Sigmoid colon (tissue), 7 donors: ENCODE measurements around the gene CCDC171. TPM values are rescaled to one million over a fixed set of nuclear protein-coding genes. Genes with fewer than 3 reads are reported as not detected.

Experiments used
- DNase-seq: peaks from one replicate; pipeline ENCODE4 v3.0.0-alpha.2; 2019
- H3K27ac ChIP-seq, 4 donors: fragments of 200-600 bp; sonication (generic); one replicate each; pipeline ENCODE4 v1.5.1; 2016 to 2019; ENCODE audit warnings: mild to moderate bottlenecking in 1 of 4
- H3K27me3 ChIP-seq, 3 donors: fragments of 200-600 bp; sonication (generic); one replicate each; pipeline ENCODE4 v1.5.1; 2019; ENCODE audit warnings: mild to moderate bottlenecking in 1 of 3
- H3K36me3 ChIP-seq, 4 donors: fragments of 200-600 bp; sonication (generic); one replicate each; pipeline ENCODE4 v1.5.1; 2016 to 2019
- H3K4me1 ChIP-seq, 4 donors: fragments of 200-600 bp; sonication (generic); one replicate each; pipeline ENCODE4 v1.5.1; 2017 to 2019
- H3K4me3 ChIP-seq, 4 donors: fragments of 200-600 bp; sonication (generic); one replicate each; pipeline ENCODE4 v1.5.1; 2017 to 2019; ENCODE audit warnings: mild to moderate bottlenecking in 2 of 4, moderate library complexity in 1 of 4
- H3K9me3 ChIP-seq, 4 donors: fragments of 200-600 bp in 3 of 4; sonication (generic) in 3 of 4; one replicate each; pipeline versions ENCODE4 v1.5.1 to v1.6.1; 2013 to 2019
- EP300 ChIP-seq, 4 donors: sonication (generic); formaldehyde crosslinking; IDR thresholded peaks; one replicate each; pipeline ENCODE4 v1.6.1; 2017; ENCODE audit warnings: antibody characterized with exemption in 4 of 4
- POLR2A ChIP-seq, 2 donors: fragments of 450-650 bp; IDR thresholded peaks; one replicate each; pipeline ENCODE4 v1.6.1; 2016; ENCODE audit warnings: antibody characterized with exemption in 2 of 2, mild to moderate bottlenecking in 2 of 2, moderate library complexity in 2 of 2
- POLR2AphosphoS5 ChIP-seq, 4 donors: sonication (generic); formaldehyde crosslinking; IDR thresholded peaks; one replicate each; pipeline ENCODE4 v1.6.1; 2017; ENCODE audit warnings: antibody characterized with exemption in 4 of 4
- WGBS, 2 donors: extraction: QIAGEN DNeasy Blood & Tissue Kit; methylation state at CpG; one replicate each; pipeline ENCODE4 v1.1.7; 2013; 5-methylcytosine and 5-hydroxymethylcytosine counted together
- intact Hi-C: fragments of 100-400 bp; cut with DNase I; formaldehyde crosslinking; loops from one replicate; pipeline ENCODE4 v1.15.1; 2023
- polyA plus RNA-seq, 3 donors: library from polyadenylated mRNA; stranded (reverse); fragments of 200-250 nt; gene quantifications; one replicate each; pipeline ENCODE4 v1.2.3, GENCODE V29; 2013
- total RNA-seq, 4 donors: library from RNA; depleted of rRNA; stranded (reverse); fragments of >200 nt; gene quantifications; one replicate each; pipeline ENCODE4 v1.1.0, GENCODE V29; 2016
- TF ChIP-seq, protein P1 (sequence below), 4 experiments: fragments of 450-650 bp in 3 of 4; fragments of 200-600 bp in 1 of 4; IDR thresholded peaks; one replicate each; pipeline ENCODE4 v1.5.1; 2016 to 2019; ENCODE audit warnings: antibody characterized with exemption in 4 of 4, mild to moderate bottlenecking in 3 of 4, moderate library complexity in 2 of 4
- donor health status: healthy with polysubstance abuse.
- donor health status: Bipolar disorder and iron deficiency.
- donor health status: healthy.

The CCDC171 gene
- total and polyA plus RNA-seq, 7 donors = 0.46 to 6.1 (median 2.9) TPM

DNA sequence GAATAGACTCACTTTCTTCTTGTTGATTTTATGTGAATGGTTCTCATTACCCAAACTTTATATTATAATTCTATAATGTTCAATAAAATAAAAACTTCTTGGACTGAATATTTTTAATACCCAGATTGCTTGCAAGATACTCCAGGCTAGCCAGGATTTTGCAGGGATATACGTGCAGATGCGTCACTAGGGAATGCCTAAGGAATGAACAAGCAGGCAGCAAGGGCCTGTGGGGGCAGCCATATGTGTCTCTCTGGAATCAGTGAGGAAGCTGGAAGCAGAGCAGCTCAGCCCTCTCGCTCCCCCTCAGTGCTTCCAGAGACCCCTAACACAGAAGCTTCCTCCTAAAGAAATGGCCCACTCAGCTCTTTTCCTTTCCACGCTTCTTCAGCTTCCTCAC is 457.4 kb downstream of the CCDC171 start:
- DNase-seq = no peak
- H3K4me1 ChIP-seq = no peaks in the 10 kb centered on the region
- no peaks in the 10 kb centered on the region for H3K9me3 ChIP-seq
- WGBS, 2 donors = 93 to 95% methylated on average over 4 of the region's 4 CpGs
- intact Hi-C loops = no loop called here
- no peaks in the 10 kb centered on the region for H3K27me3 ChIP-seq
- no peak for TF ChIP-seq POLR2A (IDR thresholded peaks at IDR 0.05)
- TF ChIP-seq, protein P1, sequence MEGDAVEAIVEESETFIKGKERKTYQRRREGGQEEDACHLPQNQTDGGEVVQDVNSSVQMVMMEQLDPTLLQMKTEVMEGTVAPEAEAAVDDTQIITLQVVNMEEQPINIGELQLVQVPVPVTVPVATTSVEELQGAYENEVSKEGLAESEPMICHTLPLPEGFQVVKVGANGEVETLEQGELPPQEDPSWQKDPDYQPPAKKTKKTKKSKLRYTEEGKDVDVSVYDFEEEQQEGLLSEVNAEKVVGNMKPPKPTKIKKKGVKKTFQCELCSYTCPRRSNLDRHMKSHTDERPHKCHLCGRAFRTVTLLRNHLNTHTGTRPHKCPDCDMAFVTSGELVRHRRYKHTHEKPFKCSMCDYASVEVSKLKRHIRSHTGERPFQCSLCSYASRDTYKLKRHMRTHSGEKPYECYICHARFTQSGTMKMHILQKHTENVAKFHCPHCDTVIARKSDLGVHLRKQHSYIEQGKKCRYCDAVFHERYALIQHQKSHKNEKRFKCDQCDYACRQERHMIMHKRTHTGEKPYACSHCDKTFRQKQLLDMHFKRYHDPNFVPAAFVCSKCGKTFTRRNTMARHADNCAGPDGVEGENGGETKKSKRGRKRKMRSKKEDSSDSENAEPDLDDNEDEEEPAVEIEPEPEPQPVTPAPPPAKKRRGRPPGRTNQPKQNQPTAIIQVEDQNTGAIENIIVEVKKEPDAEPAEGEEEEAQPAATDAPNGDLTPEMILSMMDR (IDR thresholded peaks at IDR 0.05) = no peak
- no peak for TF ChIP-seq EP300 (IDR thresholded peaks at IDR 0.05)
- TF ChIP-seq POLR2AphosphoS5 (IDR thresholded peaks at IDR 0.05) = no peak
- H3K36me3 ChIP-seq = no peaks in the 10 kb centered on the region
- no peak overlapping the region for H3K4me3 ChIP-seq
- H3K27ac ChIP-seq = no peak overlapping the region

DNA sequence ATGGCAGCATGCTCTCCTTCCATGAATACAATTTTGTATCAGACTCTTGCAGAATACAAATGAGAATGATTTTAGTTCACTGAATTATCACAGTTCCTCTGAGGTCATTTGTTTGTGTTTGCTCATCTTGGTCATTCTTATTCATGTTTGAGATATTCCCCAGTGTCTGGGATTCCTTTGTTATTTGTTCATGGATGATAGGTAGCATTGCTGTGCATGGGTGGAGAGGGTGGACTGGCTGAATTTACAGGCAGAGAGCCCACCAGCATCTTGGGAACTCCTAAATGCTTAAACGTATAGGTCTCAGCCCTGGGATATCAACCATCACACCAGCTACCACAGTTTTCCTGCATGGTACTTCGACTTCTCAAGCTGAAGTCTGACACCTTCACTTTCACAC is 459.8 kb downstream of the CCDC171 start:
- TF ChIP-seq EP300 (IDR thresholded peaks at IDR 0.05) (no peak), POLR2AphosphoS5 (IDR thresholded peaks at IDR 0.05) (no peak)
- TF ChIP-seq, protein P1 (IDR thresholded peaks at IDR 0.05) = no peak
- no peaks in the 10 kb centered on the region for H3K4me1 ChIP-seq
- H3K4me3 ChIP-seq = no peak overlapping the region
- no peaks in the 10 kb centered on the region for H3K36me3 ChIP-seq
- no peak for DNase-seq
- intact Hi-C loops = no loop called here
- peaks cover 0 to 2% (median under 1%) of the 10 kb centered on the region in 4 donors for H3K9me3 ChIP-seq
- H3K27me3 ChIP-seq = no peaks in the 10 kb centered on the region
- 66 to 82% methylated on average over 2 of the region's 2 CpGs for WGBS, 2 donors
- no peak overlapping the region for H3K27ac ChIP-seq

DNA sequence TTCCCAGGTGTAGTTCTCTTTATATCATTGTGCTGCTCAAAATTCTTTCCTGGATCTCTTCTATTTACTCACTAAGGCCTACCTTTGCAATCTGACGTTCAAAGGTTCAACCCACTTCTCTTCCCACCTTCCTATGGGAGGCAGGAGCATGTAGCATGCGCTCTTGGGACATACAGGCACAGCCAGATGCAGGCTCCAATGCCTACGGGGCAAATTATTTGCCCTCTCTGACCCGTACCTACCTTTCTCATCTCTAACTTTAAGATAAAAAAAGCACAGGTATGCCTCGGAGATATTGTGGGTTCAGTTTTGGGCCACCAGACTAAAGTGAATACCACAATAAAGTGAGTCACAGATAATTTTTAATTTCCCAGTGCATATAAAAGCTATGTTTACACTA is 460.5 kb downstream of the CCDC171 start:
- H3K9me3 ChIP-seq = peaks cover 0 to 9% (median 5%) of the 10 kb centered on the region in 4 donors
- no peak for DNase-seq
- TF ChIP-seq, protein P1 (IDR thresholded peaks at IDR 0.05) = no peak
- TF ChIP-seq EP300 (IDR thresholded peaks at IDR 0.05) (no peak), POLR2A (IDR thresholded peaks at IDR 0.05) (no peak), POLR2AphosphoS5 (IDR thresholded peaks at IDR 0.05) (no peak)
- no peak overlapping the region for H3K27ac ChIP-seq
- no peaks in the 10 kb centered on the region for H3K36me3 ChIP-seq
- 80 to 87% methylated on average over 5 of the region's 5 CpGs for WGBS, 2 donors
- intact Hi-C loops = no loop called here
- H3K27me3 ChIP-seq = no peaks in the 10 kb centered on the region
- H3K4me1 ChIP-seq = no peaks in the 10 kb centered on the region
- H3K4me3 ChIP-seq = no peak overlapping the region

DNA sequence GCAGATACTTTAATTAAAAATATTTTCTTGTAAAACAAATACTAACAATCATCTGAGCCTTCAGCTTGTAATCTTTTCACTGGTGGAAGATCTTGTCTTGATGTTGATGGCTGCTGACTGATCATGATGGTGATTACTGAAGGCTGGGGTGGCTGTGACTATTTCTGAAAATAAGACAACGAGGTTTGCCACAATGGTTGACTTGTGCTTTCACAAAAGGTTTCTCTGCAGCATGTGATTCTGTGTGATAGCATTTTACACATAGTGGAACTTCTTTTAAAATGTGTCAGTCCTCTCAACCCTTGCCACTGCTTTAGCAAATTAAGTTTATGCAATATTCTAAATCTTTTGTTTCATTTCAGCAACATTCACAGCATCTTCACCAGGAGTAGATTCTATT is 461.0 kb downstream of the CCDC171 start:
- intact Hi-C loops = no loop called here
- Histone ChIP-seq H3K27ac (no peak overlapping the region), H3K4me3 (no peak overlapping the region), H3K9me3 (peaks cover 0 to 9% (median 5%) of the 10 kb centered on the region in 4 donors), H3K27me3 (no peaks in the 10 kb centered on the region), H3K36me3 (no peaks in the 10 kb centered on the region), H3K4me1 (no peaks in the 10 kb centered on the region)
- TF ChIP-seq, protein P1 (IDR thresholded peaks at IDR 0.05) = no peak
- TF ChIP-seq EP300 (IDR thresholded peaks at IDR 0.05) (no peak), POLR2A (IDR thresholded peaks at IDR 0.05) (no peak), POLR2AphosphoS5 (IDR thresholded peaks at IDR 0.05) (no peak)
- no peak for DNase-seq
- WGBS, 2 donors = 69 to 81% methylated on average over 1 of the region's 1 CpG

DNA sequence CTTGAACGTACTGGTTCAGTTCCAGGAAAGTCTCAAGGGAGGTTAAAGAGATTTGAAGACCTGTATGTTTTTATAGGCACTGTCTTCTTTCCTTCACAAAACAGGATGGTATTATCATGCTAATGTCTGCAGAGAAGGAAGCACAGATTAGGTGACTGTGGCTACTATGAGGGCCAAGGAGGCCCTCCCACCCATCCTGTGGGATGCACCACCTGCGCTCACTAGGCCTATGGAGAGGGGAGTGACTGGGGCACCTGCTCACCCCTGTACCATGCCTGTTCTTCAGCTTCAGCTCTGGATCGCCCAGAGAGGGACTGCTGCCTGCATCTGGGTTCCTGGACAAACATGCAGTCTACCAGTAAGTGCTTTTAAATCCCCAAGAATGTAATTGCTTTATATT is 469.4 kb downstream of the CCDC171 start:
- peaks cover 0 to 9% (median 5%) of the 10 kb centered on the region in 4 donors for H3K9me3 ChIP-seq
- H3K27ac ChIP-seq = no peak overlapping the region
- TF ChIP-seq POLR2AphosphoS5 (IDR thresholded peaks at IDR 0.05) (no peak), EP300 (IDR thresholded peaks at IDR 0.05) (no peak), POLR2A (IDR thresholded peaks at IDR 0.05) (no peak)
- TF ChIP-seq, protein P1 (IDR thresholded peaks at IDR 0.05) = no peak
- DNase-seq = no peak
- no peak overlapping the region for H3K4me3 ChIP-seq
- WGBS, 2 donors = 57 to 72% methylated on average over 3 of the region's 3 CpGs
- intact Hi-C loops = no loop called here
- H3K27me3 ChIP-seq = no peaks in the 10 kb centered on the region
- H3K36me3 ChIP-seq = no peaks in the 10 kb centered on the region
- no peaks in the 10 kb centered on the region for H3K4me1 ChIP-seq
